ENCODE measurements around the gene ANK2. TPM values are rescaled to one million over a fixed set of nuclear protein-coding genes. Genes with fewer than 3 reads are reported as not detected.

The ANK2 gene
- total RNA-seq, 1 donor from 2014 or later = 35.5 TPM

GRCh38 chr4:113080050-113080449, 30.6 kb downstream of the ANK2 start:
- Histone ChIP-seq H3K4me3 (ENCODE audit: low read depth, low read length) (no peak overlapping the region), H3K36me3 (ENCODE audit: control insufficient read depth, insufficient read depth, low read length) (no peaks in the 10 kb centered on the region), H3K27me3 (ENCODE audit: control insufficient read depth, insufficient read depth, low read length) (no peaks in the 10 kb centered on the region)
- no peak for TF ChIP-seq CTCF (IDR thresholded peaks at IDR 0.05; ENCODE audit: insufficient read depth, low read length, poor library complexity, severe bottlenecking)
- peak; percentile 66 for DNase-seq (ENCODE audit: low read depth)

- DNase-seq (ENCODE audit: low read depth) = no peak
- no peaks in the 10 kb centered on the region for H3K27me3 ChIP-seq (ENCODE audit: control insufficient read depth, insufficient read depth, low read length)
- H3K36me3 ChIP-seq (ENCODE audit: control insufficient read depth, insufficient read depth, low read length) = no peaks in the 10 kb centered on the region
- H3K4me3 ChIP-seq (ENCODE audit: low read depth, low read length) = no peak overlapping the region
- TF ChIP-seq CTCF (IDR thresholded peaks at IDR 0.05; ENCODE audit: insufficient read depth, low read length, poor library complexity, severe bottlenecking) = no peak
These were observed 31.2 kb downstream of the ANK2 start for GRCh38 chr4:113080624-113081023.

GRCh38 chr4:113083346-113083745, 33.9 kb downstream of the ANK2 start:
- no peak for DNase-seq (ENCODE audit: low read depth)
- TF ChIP-seq CTCF (IDR thresholded peaks at IDR 0.05; ENCODE audit: insufficient read depth, low read length, poor library complexity, severe bottlenecking) = no peak

GRCh38 chr4:113086172-113086695, 36.8 kb downstream of the ANK2 start:
- Histone ChIP-seq H3K27me3 (ENCODE audit: control insufficient read depth, insufficient read depth, low read length) (no peaks in the 10 kb centered on the region), H3K36me3 (ENCODE audit: control insufficient read depth, insufficient read depth, low read length) (no peaks in the 10 kb centered on the region), H3K4me3 (ENCODE audit: low read depth, low read length) (no peak overlapping the region)
- TF ChIP-seq CTCF (IDR thresholded peaks at IDR 0.05; ENCODE audit: insufficient read depth, low read length, poor library complexity, severe bottlenecking) = no peak
- DNase-seq (ENCODE audit: low read depth) = no peak

More at GRCh38 chr4:113083346-113083745, 33.9 kb downstream of the ANK2 start:
- Histone ChIP-seq H3K36me3 (ENCODE audit: control insufficient read depth, insufficient read depth, low read length) (no peaks in the 10 kb centered on the region), H3K27me3 (ENCODE audit: control insufficient read depth, insufficient read depth, low read length) (no peaks in the 10 kb centered on the region), H3K4me3 (ENCODE audit: low read depth, low read length) (no peak overlapping the region)

- no peak for DNase-seq (ENCODE audit: low read depth)
- Histone ChIP-seq H3K27me3 (ENCODE audit: control insufficient read depth, insufficient read depth, low read length) (no peaks in the 10 kb centered on the region), H3K4me3 (ENCODE audit: low read depth, low read length) (no peak overlapping the region), H3K36me3 (ENCODE audit: control insufficient read depth, insufficient read depth, low read length) (no peaks in the 10 kb centered on the region)
- no peak for TF ChIP-seq CTCF (IDR thresholded peaks at IDR 0.05; ENCODE audit: insufficient read depth, low read length, poor library complexity, severe bottlenecking)
These were observed 38.6 kb downstream of the ANK2 start for GRCh38 chr4:113088050-113088449.

- H3K36me3 ChIP-seq (ENCODE audit: control insufficient read depth, insufficient read depth, low read length) = no peaks in the 10 kb centered on the region
- H3K4me3 ChIP-seq (ENCODE audit: low read depth, low read length) = no peak overlapping the region
- TF ChIP-seq CTCF (IDR thresholded peaks at IDR 0.05; ENCODE audit: insufficient read depth, low read length, poor library complexity, severe bottlenecking) = no peak
- no peaks in the 10 kb centered on the region for H3K27me3 ChIP-seq (ENCODE audit: control insufficient read depth, insufficient read depth, low read length)
- no peak for DNase-seq (ENCODE audit: low read depth)
These were observed 41.5 kb downstream of the ANK2 start for GRCh38 chr4:113090954-113091353.
